ENCODE measurements around the gene ELMOD1.
"Not testable (repeated sequence)": the region's sequence is repeated elsewhere in the genome, so short reads cannot be mapped to it uniquely, and the experiment has no call there.

The ELMOD1 gene

GRCh38 chr11:107590460-107591377, at the start of gene ELMOD1:
Gene ELMOD1 (plus strand): TSS chr11:107591147. CDS start chr11:107618190, 27,043 bp downstream.
- DNase-seq (ENCODE audit: low spot score), result peak; percentile 86

- no peak for DNase-seq (ENCODE audit: low spot score)
Observed at GRCh38 chr11:107545101-107545514, 45.8 kb upstream of the ELMOD1 start.

- DNase-seq (ENCODE audit: low spot score), result no peak
Observed at GRCh38 chr11:107547961-107548360, 43.0 kb upstream of the ELMOD1 start.

GRCh38 chr11:107549253-107549953, 41.5 kb upstream of the ELMOD1 start:
- peak; percentile 38 for DNase-seq (ENCODE audit: low spot score)

- no peak for DNase-seq (ENCODE audit: low spot score)
Observed at GRCh38 chr11:107549954-107550285, 41.0 kb upstream of the ELMOD1 start.

GRCh38 chr11:107550304-107550703, 40.6 kb upstream of the ELMOD1 start:
- DNase-seq (ENCODE audit: low spot score), result no peak

- no peak for DNase-seq (ENCODE audit: low spot score)
Observed at GRCh38 chr11:107561688-107562087, 29.3 kb upstream of the ELMOD1 start.

GRCh38 chr11:107562647-107563208, 28.2 kb upstream of the ELMOD1 start:
- no peak for DNase-seq (ENCODE audit: low spot score)

GRCh38 chr11:107563702-107564101, 27.2 kb upstream of the ELMOD1 start:
- peak; percentile 45 for DNase-seq (ENCODE audit: low spot score)

GRCh38 chr11:107564877-107565218, 26.1 kb upstream of the ELMOD1 start:
- DNase-seq (ENCODE audit: low spot score), result no peak

- peak; percentile 86 for DNase-seq (ENCODE audit: low spot score)
Observed at GRCh38 chr11:107565219-107565937, 25.6 kb upstream of the ELMOD1 start, which contains the start of gene ALKBH8. Gene ALKBH8 (minus strand): TSS chr11:107565735. CDS start chr11:107560893, 4,842 bp downstream.

GRCh38 chr11:107565955-107566501, 24.9 kb upstream of the ELMOD1 start:
- DNase-seq (ENCODE audit: low spot score), result not testable (repeated sequence)

GRCh38 chr11:107566569-107566968, 24.4 kb upstream of the ELMOD1 start:
- no peak for DNase-seq (ENCODE audit: low spot score)

GRCh38 chr11:107567739-107568335, 23.1 kb upstream of the ELMOD1 start:
- DNase-seq (ENCODE audit: low spot score), result no peak

- no peak for DNase-seq (ENCODE audit: low spot score)
Observed at GRCh38 chr11:107570015-107570414, 20.9 kb upstream of the ELMOD1 start.

GRCh38 chr11:107573438-107573837, 17.5 kb upstream of the ELMOD1 start:
- no peak for DNase-seq (ENCODE audit: low spot score)

- DNase-seq (ENCODE audit: low spot score), result peak; percentile 53
Observed at GRCh38 chr11:107576497-107577345, 14.2 kb upstream of the ELMOD1 start.

GRCh38 chr11:107577346-107577711, 13.6 kb upstream of the ELMOD1 start:
- DNase-seq (ENCODE audit: low spot score), result no peak

GRCh38 chr11:107579169-107579568, 11.8 kb upstream of the ELMOD1 start:
- not testable (repeated sequence) for DNase-seq (ENCODE audit: low spot score)

GRCh38 chr11:107581147-107581546, 9.8 kb upstream of the ELMOD1 start:
- no peak for DNase-seq (ENCODE audit: low spot score)
